Astrocyte (in vitro differentiated cells and primary cell): ENCODE measurements around the gene BUB3. TPM values are rescaled to one million over a fixed set of nuclear protein-coding genes. Genes with fewer than 3 reads are reported as not detected.
"Not testable (repeated sequence)": the region's sequence is repeated elsewhere in the genome, so short reads cannot be mapped to it uniquely, and the experiment has no call there.

Experiments
- DNase-seq: peaks from one replicate; pipeline ENCODE4 v3.0.0-alpha.2; 2010; ENCODE audit warnings: low read depth
- FAIRE-seq: peaks from 2 replicates; lab custom pipeline; 2011; peaks lifted over from hg19 to GRCh38; lab: Jason Lieb, UNC
- H2AFZ ChIP-seq: 2 replicates; pipeline ENCODE4 v1.6.0; 2012; ENCODE audit warnings: low read depth, low read length, inconsistent platforms
- H3K27ac ChIP-seq: 2 replicates; pipeline ENCODE4 v1.5.1; 2011; ENCODE audit warnings: low read depth, low read length, inconsistent platforms
- H3K27me3 ChIP-seq: 2 replicates; pipeline ENCODE4 v1.6.0; 2011; ENCODE audit warnings: low read length, inconsistent platforms; ENCODE audit not compliant: insufficient read depth
- H3K36me3 ChIP-seq: 2 replicates; pipeline ENCODE4 v1.5.1; 2011; ENCODE audit warnings: low read length, inconsistent platforms; ENCODE audit not compliant: insufficient read depth
- H3K4me1 ChIP-seq: 2 replicates; pipeline ENCODE4 v1.5.1; 2011; ENCODE audit warnings: low read length, inconsistent platforms; ENCODE audit not compliant: insufficient read depth
- H3K4me2 ChIP-seq: 2 replicates; pipeline ENCODE4 v1.6.0; 2012; ENCODE audit warnings: low read length, inconsistent platforms
- H3K4me3 ChIP-seq: 2 replicates; pipeline ENCODE4 v1.5.1; 2011; ENCODE audit warnings: low read depth, mild to moderate bottlenecking, low read length, inconsistent platforms; ENCODE audit not compliant: insufficient read depth
- H3K79me2 ChIP-seq: 2 replicates; pipeline ENCODE4 v1.6.0; 2012; ENCODE audit warnings: mild to moderate bottlenecking, low read length, inconsistent platforms; ENCODE audit not compliant: insufficient read depth
- H3K9ac ChIP-seq: 2 replicates; pipeline ENCODE4 v1.6.0; 2012; ENCODE audit warnings: mild to moderate bottlenecking, low read length, inconsistent platforms
- H3K9me3 ChIP-seq: 2 replicates; pipeline ENCODE4 v1.5.1; 2012; ENCODE audit warnings: low read depth, mild to moderate bottlenecking, low read length, inconsistent platforms; ENCODE audit not compliant: insufficient read depth
- H4K20me1 ChIP-seq: 2 replicates; pipeline ENCODE4 v1.6.0; 2012; ENCODE audit warnings: low read length, inconsistent platforms; ENCODE audit not compliant: insufficient read depth
- H3K27ac Mint-ChIP-seq: one replicate; pipeline ENCODE4 v1.8.0; 2021; ENCODE audit warnings: mild to moderate bottlenecking, mixed read lengths; ENCODE audit not compliant: unreplicated experiment
- H3K27me3 Mint-ChIP-seq: one replicate; pipeline ENCODE4 v1.8.0; 2021; ENCODE audit warnings: low read depth, mixed read lengths; ENCODE audit not compliant: unreplicated experiment
- H3K36me3 Mint-ChIP-seq: one replicate; pipeline ENCODE4 v1.8.0; 2021; ENCODE audit warnings: low read depth, mixed read lengths; ENCODE audit not compliant: unreplicated experiment
- H3K4me1 Mint-ChIP-seq: one replicate; pipeline ENCODE4 v1.8.0; 2021; ENCODE audit warnings: low read depth, mixed read lengths; ENCODE audit not compliant: unreplicated experiment
- H3K4me3 Mint-ChIP-seq: one replicate; pipeline ENCODE4 v1.8.0; 2021; ENCODE audit warnings: mild to moderate bottlenecking, moderate library complexity, mixed read lengths; ENCODE audit not compliant: unreplicated experiment
- H3K9me3 Mint-ChIP-seq: one replicate; pipeline ENCODE4 v1.8.0; 2021; ENCODE audit warnings: mild to moderate bottlenecking, mixed read lengths; ENCODE audit not compliant: unreplicated experiment
- CTCF ChIP-seq: IDR thresholded peaks from 2 replicates; pipeline ENCODE4 v1.5.1; 2011; ENCODE audit warnings: low read depth, mild to moderate bottlenecking, inconsistent platforms, low read length, moderate library complexity; ENCODE audit not compliant: insufficient read depth
- EZH2 ChIP-seq: IDR thresholded peaks from 2 replicates; pipeline ENCODE4 v1.6.1; 2012; ENCODE audit warnings: mild to moderate bottlenecking, low read length, inconsistent platforms; ENCODE audit not compliant: insufficient read depth
- total RNA-seq: library from RNA; stranded (reverse); gene quantifications from 2 replicates; pipeline ENCODE4 v1.2.1, GENCODE V29; 2021

BUB3 gene
- total RNA-seq, 1 donor from 2014 or later: 81.7 TPM

DNA sequence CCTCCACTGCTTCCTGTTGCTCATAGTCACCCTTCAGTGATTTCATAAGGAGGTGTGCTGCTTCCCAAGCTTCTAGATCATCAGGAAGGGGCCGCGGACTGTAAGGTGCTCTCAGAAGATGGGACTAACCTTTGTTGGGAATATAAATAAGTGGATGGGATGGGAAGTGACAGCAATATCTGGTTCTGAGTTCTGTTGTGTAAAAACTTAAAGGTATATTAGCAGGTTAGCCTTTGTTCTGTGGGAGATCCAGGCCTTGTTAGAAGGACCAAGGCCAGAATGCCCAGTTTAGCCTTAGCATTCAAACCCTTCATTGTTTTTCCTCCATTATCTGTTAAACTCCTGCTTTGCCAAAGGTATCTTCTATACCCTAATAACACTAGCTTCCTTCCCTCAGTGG lies 12.4 kb downstream of the BUB3 start:
- Histone ChIP-seq H3K4me1 (no peaks in the 10 kb centered on the region), H3K4me2 (no peak overlapping the region), H3K27ac (no peak overlapping the region), H3K9ac (no peak overlapping the region), H3K27me3 (no peaks in the 10 kb centered on the region), H4K20me1 (peaks cover 56% of the 10 kb centered on the region), H3K79me2 (peaks cover 65% of the 10 kb centered on the region), H3K4me3 (no peak overlapping the region), H3K9me3 (no peaks in the 10 kb centered on the region), H3K36me3 (peaks cover 45% of the 10 kb centered on the region), H2AFZ (no peak overlapping the region)
- FAIRE-seq (no peak), DNase-seq (no peak)
- Mint-ChIP-seq H3K27me3 (no peaks in the 10 kb centered on the region), H3K9me3 (no peaks in the 10 kb centered on the region), H3K4me3 (no peak overlapping the region), H3K36me3 (peaks cover 11% of the 10 kb centered on the region), H3K27ac (no peak overlapping the region), H3K4me1 (no peaks in the 10 kb centered on the region)
- no peak for TF ChIP-seq EZH2
- no peak for TF ChIP-seq CTCF

GRCh38 chr10:123170961-123171360 lies 16.8 kb downstream of the BUB3 start:
- no peaks in the 10 kb centered on the region for H3K4me1 Mint-ChIP-seq
- no peaks in the 10 kb centered on the region for H3K27me3 Mint-ChIP-seq
- H3K27ac Mint-ChIP-seq: no peak overlapping the region
- no peak overlapping the region for H3K9ac ChIP-seq
- DNase-seq (no peak), FAIRE-seq (no peak)
- H3K9me3 ChIP-seq: no peaks in the 10 kb centered on the region
- peaks cover 22% of the 10 kb centered on the region for H3K79me2 ChIP-seq
- no peaks in the 10 kb centered on the region for H3K4me1 ChIP-seq
- no peak overlapping the region for H3K4me3 Mint-ChIP-seq
- H3K27me3 ChIP-seq: no peaks in the 10 kb centered on the region
- H2AFZ ChIP-seq: no peak overlapping the region
- H3K27ac ChIP-seq: no peak overlapping the region
- peaks cover 15% of the 10 kb centered on the region for H3K36me3 ChIP-seq
- peaks cover 34% of the 10 kb centered on the region for H4K20me1 ChIP-seq
- peaks cover 20% of the 10 kb centered on the region for H3K36me3 Mint-ChIP-seq
- no peak overlapping the region for H3K4me2 ChIP-seq
- TF ChIP-seq EZH2 (no peak), CTCF (no peak)
- H3K4me3 ChIP-seq: no peak overlapping the region
- no peaks in the 10 kb centered on the region for H3K9me3 Mint-ChIP-seq

- H3K4me1 ChIP-seq, H3K27ac Mint-ChIP-seq, DNase-seq, H3K4me3 ChIP-seq, H3K9me3 Mint-ChIP-seq, H3K27ac ChIP-seq, H3K9ac ChIP-seq, H3K36me3 ChIP-seq, H3K4me1 Mint-ChIP-seq, H3K9me3 ChIP-seq, H2AFZ ChIP-seq, FAIRE-seq, H3K27me3 Mint-ChIP-seq, H3K4me3 Mint-ChIP-seq, H3K27me3 ChIP-seq, H3K4me2 ChIP-seq: not testable (repeated sequence)
- Histone ChIP-seq H4K20me1 (peaks cover 30% of the 10 kb centered on the region), H3K79me2 (peaks cover 17% of the 10 kb centered on the region)
- H3K36me3 Mint-ChIP-seq: peaks cover 24% of the 10 kb centered on the region
Observed at GRCh38 chr10:123171616-123172015, 17.4 kb downstream of the BUB3 start.
